Left lung (tissue), 14 donors: ENCODE data around the gene RNF44. TPM values are rescaled to one million over a fixed set of nuclear protein-coding genes. Genes with fewer than 3 reads are reported as not detected.

ENCODE experiments used
- ATAC-seq: fragments of 200-7000 bp; cut with Tn5 transposase; one replicate; pipeline ENCODE4 v1.9.1; 2020; ENCODE audit warnings: moderate library complexity
- DNase-seq, 4 donors: peaks; one replicate each; pipeline ENCODE4 v3.0.0-alpha.2; 2013 to 2020
- H3K27ac ChIP-seq, 2 donors: fragments of 200-600 bp; sonication (generic) in 1 of 2; one replicate each; pipeline versions ENCODE4 v1.5.0 to v1.8.0; 2020 to 2021
- H3K27me3 ChIP-seq, 2 donors: fragments of 200-600 bp; sonication (generic) in 1 of 2; one replicate each; pipeline versions ENCODE4 v1.5.0 to v1.8.0; 2020 to 2021
- H3K36me3 ChIP-seq, 2 donors: fragments of 200-600 bp; sonication (generic) in 1 of 2; one replicate each; pipeline versions ENCODE4 v1.5.0 to v1.8.0; 2020 to 2021
- H3K4me1 ChIP-seq, 2 donors: fragments of 200-600 bp; one replicate each; pipeline ENCODE4 v1.8.0; 2021
- H3K4me3 ChIP-seq, 2 donors: fragments of 200-600 bp; sonication (generic) in 1 of 2; one replicate each; pipeline versions ENCODE4 v1.5.0 to v1.8.0; 2020 to 2021; ENCODE audit warnings: mild to moderate bottlenecking in 1 of 2
- H3K9me3 ChIP-seq, 2 donors: fragments of 200-600 bp; sonication (generic) in 1 of 2; one replicate each; pipeline versions ENCODE4 v1.5.0 to v1.8.0; 2020 to 2021
- intact Hi-C, 2 donors: fragments of 100-400 bp; cut with DNase I; formaldehyde crosslinking; loops; one replicate each; pipeline versions ENCODE4 v1.11.2 to v1.14.2; 2022
- long read RNA-seq, 12 donors: library from polyadenylated mRNA in 2 of 12; unstranded in 2 of 12; transcript quantifications; one replicate each; pipeline ENCODE4 v2.0.0 and lab custom pipeline, GENCODE V29; 2019 to 2026
- polyA plus RNA-seq, 6 donors: library from polyadenylated mRNA; unstranded; fragments of 120-200 nt; gene quantifications; one replicate each; pipeline ENCODE4 v1.2.1, GENCODE V29; 2013; ENCODE audit not compliant: insufficient read length in 6 of 6
- total RNA-seq, 2 donors: library from RNA; stranded (reverse); fragmentation: NEBNext Ultra II Directional; extraction: Animal tissue kit (Norgen Biotek cat#: 25700); gene quantifications; one replicate each; pipeline ENCODE4 v1.2.1, GENCODE V29; 2021
- TF ChIP-seq, protein P1 (sequence below), 2 donors: fragments of 200-600 bp; sonication (generic) in 1 of 2; IDR thresholded peaks; one replicate each; pipeline versions ENCODE4 v1.5.0 to v1.8.0; 2021; ENCODE audit warnings: antibody characterized with exemption in 2 of 2
- donor health status: DM: no; HTN: yes; CAD: no.
- donor health status: DM: no; HTN: no; CAD: no.

Gene RNF44
- total RNA-seq (10 to 100 TPM; 37.6 to 42.2 TPM), polyA plus RNA-seq (10 to 100 TPM; 37.9 to 61.7 (median 48.2) TPM)
- long read RNA-seq, donor 1, full-length matches to known transcripts = 7 of 20 reads
- long read RNA-seq, donor 1, partial matches to known transcripts = 13 of 20 reads
- long read RNA-seq, donor 1, other reads (novel, unspliced or antisense) = 0 of 20 reads
- long read RNA-seq, donor 2, full-length matches to known transcripts = 3 of 16 reads
- long read RNA-seq, donor 2, partial matches to known transcripts = 13 of 16 reads
- long read RNA-seq, donor 2, other reads (novel, unspliced or antisense) = 0 of 16 reads
- long read RNA-seq, donor 3, full-length matches to known transcripts = 2 of 2 reads
- long read RNA-seq, donor 3, partial matches to known transcripts = 0 of 2 reads
- long read RNA-seq, donor 3, other reads (novel, unspliced or antisense) = 0 of 2 reads
- long read RNA-seq, donor 4, partial matches to known transcripts = 0 of 3 reads
- long read RNA-seq, donor 4, other reads (novel, unspliced or antisense) = 3 of 3 reads
- long read RNA-seq, donor 5, full-length matches to known transcripts = 5 of 13 reads
- long read RNA-seq, donor 5, partial matches to known transcripts = 8 of 13 reads
- long read RNA-seq, donor 5, other reads (novel, unspliced or antisense) = 0 of 13 reads
- long read RNA-seq, donor 6, partial matches to known transcripts = 0 of 2 reads
- long read RNA-seq, donor 6, other reads (novel, unspliced or antisense) = 0 of 2 reads
- long read RNA-seq, donor 7, partial matches to known transcripts = 0 of 1 reads
- long read RNA-seq, donor 7, other reads (novel, unspliced or antisense) = 0 of 1 reads
- long read RNA-seq, donor 8, full-length matches to known transcripts = 3 of 13 reads
- long read RNA-seq, donor 8, partial matches to known transcripts = 10 of 13 reads
- long read RNA-seq, donor 8, other reads (novel, unspliced or antisense) = 0 of 13 reads
- long read RNA-seq, donor 9 = 0 reads
- long read RNA-seq, donor 10 = 0 reads
- long read RNA-seq, donor 11, partial matches to known transcripts = 5 of 10 reads
- long read RNA-seq, donor 11, other reads (novel, unspliced or antisense) = 0 of 10 reads
- long read RNA-seq, donor 12, full-length matches to known transcripts = 1 of 1 reads
- long read RNA-seq, donor 12, partial matches to known transcripts = 0 of 1 reads
- long read RNA-seq, donor 12, other reads (novel, unspliced or antisense) = 0 of 1 reads

DNA sequence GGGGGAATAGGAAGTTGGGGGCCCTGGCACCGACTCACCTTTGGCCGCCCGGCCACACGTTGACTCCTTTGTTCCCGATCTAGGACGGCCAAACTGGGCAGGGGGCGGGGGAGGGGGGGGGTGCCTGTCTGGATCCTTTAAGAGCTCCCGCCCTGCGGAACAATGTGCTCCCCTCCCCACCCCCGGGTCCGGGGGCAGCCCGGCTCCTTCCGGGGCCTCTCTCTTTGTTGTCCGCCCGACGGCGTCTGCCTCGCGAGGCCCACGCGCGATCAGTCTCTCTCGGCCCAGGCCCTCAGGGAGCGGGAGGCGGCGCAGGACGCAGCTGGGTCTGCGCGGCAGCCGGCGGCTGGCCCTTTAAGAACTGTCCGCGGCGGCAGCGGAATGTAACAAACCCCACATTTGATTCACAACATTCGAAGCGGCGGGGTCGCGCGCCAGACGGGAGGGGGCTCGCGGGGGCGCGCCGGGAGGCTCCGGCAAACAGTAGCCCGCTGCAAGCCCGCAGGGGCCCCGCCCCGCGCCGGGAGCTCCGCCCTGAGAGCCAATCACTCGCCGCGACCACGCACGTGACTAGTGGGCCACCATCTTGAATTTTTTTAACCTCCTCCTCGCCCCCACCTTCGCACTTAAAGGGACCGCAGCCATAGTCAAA lies at the start of gene RNF44:
Gene RNF44, minus strand, starts transcription at position 501 of the 652 bp plus-strand sequence. CDS start 4,930 bp downstream, outside the sequence.
- no peaks in the 10 kb centered on the region for H3K27me3 ChIP-seq
- ATAC-seq = peak; percentile 86
- no peaks in the 10 kb centered on the region for H3K9me3 ChIP-seq
- H3K4me3 ChIP-seq = peak within 1 kb of the TSS; percentile 82 to 83
- TF ChIP-seq, protein P1, sequence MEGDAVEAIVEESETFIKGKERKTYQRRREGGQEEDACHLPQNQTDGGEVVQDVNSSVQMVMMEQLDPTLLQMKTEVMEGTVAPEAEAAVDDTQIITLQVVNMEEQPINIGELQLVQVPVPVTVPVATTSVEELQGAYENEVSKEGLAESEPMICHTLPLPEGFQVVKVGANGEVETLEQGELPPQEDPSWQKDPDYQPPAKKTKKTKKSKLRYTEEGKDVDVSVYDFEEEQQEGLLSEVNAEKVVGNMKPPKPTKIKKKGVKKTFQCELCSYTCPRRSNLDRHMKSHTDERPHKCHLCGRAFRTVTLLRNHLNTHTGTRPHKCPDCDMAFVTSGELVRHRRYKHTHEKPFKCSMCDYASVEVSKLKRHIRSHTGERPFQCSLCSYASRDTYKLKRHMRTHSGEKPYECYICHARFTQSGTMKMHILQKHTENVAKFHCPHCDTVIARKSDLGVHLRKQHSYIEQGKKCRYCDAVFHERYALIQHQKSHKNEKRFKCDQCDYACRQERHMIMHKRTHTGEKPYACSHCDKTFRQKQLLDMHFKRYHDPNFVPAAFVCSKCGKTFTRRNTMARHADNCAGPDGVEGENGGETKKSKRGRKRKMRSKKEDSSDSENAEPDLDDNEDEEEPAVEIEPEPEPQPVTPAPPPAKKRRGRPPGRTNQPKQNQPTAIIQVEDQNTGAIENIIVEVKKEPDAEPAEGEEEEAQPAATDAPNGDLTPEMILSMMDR (IDR thresholded peaks at IDR 0.05) = no peak
- intact Hi-C loops = no loop called here
- H3K36me3 ChIP-seq = peaks cover 0 to 2% of the 10 kb centered on the region in 2 donors
- DNase-seq = peak; percentile 98 to 99 (median 98)
- H3K4me1 ChIP-seq = peaks cover 43 to 84% of the 10 kb centered on the region in 2 donors
- H3K27ac ChIP-seq = peak within 1 kb of the TSS; percentile 91 to 99

DNA sequence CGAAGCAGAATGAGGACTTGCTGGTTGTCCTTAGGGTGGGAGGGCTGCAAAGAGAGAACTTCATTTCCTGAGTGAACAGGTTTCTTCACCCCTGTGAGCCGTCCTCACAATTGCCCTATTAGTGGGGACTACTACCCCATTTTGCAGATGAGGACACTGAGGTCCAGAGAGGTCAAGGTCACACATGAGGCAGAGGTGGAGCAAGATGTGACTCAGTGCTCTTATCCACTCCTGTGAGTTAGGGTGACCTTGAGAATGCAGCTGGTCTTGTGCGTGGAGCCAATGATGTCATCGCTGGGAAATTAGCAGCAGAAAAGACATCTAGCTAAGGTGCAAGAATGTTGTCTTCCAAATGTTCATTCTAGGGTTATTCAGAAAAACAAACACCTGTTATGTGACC lies 45.9 kb upstream of the RNF44 start:
- ATAC-seq (no peak), DNase-seq (no peak)
- H3K9me3 ChIP-seq = peaks cover 0 to 26% of the 10 kb centered on the region in 2 donors
- H3K27me3 ChIP-seq = no peaks in the 10 kb centered on the region
- H3K36me3 ChIP-seq = no peaks in the 10 kb centered on the region
- no peak overlapping the region for H3K4me3 ChIP-seq
- H3K4me1 ChIP-seq = no peaks in the 10 kb centered on the region
- intact Hi-C loops = no loop called here
- H3K27ac ChIP-seq = no peak overlapping the region
- TF ChIP-seq, protein P1 (IDR thresholded peaks at IDR 0.05) = no peak

DNA sequence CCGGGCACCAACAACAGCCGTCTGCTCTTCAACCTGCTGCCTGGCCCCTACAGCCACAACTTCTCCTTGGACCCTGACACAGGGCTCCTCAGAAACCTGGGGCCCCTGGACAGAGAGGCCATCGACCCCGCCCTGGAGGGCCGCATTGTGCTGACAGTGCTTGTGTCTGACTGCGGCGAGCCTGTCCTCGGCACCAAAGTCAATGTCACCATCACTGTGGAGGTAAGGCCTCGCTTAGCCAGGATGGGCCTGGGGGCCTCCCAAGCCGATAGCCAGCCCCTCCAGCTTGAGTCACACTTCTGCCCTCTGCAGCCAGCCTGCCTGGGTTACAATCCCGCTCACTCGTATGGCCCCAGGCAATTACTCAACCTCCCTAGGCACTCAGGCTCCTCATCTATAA lies 44.2 kb upstream of the RNF44 start:
- no peak overlapping the region for H3K4me3 ChIP-seq
- H3K4me1 ChIP-seq = no peaks in the 10 kb centered on the region
- no peaks in the 10 kb centered on the region for H3K36me3 ChIP-seq
- no peak overlapping the region for H3K27ac ChIP-seq
- intact Hi-C loops = no loop called here
- DNase-seq = no peak
- no peaks in the 10 kb centered on the region for H3K27me3 ChIP-seq
- TF ChIP-seq, protein P1 (IDR thresholded peaks at IDR 0.05) = no peak
- ATAC-seq = no peak
- H3K9me3 ChIP-seq = peaks cover 0 to 24% of the 10 kb centered on the region in 2 donors

DNA sequence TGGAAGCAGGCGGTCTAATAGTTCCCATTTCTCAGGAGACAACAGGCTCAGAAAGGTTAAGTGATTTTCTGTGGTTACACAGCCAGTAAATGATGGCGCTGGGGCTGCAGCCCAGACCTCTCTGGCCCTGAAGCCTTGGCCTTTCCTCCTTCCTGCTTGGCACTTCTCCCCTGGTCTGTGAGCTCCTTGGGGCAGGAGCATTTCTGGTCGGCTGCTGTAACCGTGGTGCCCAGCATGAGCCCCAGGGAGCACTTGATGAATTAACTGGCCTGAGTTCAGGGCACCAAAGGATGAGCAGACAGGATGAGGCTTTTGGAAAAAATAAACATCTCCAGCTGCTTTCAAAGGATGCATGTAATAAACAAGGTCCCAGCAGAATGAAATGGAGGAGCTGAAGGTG lies 42.1 kb upstream of the RNF44 start:
- Histone ChIP-seq H3K27ac (no peak overlapping the region), H3K9me3 (peaks cover 0 to 4% of the 10 kb centered on the region in 2 donors), H3K36me3 (no peaks in the 10 kb centered on the region), H3K4me3 (no peak overlapping the region), H3K4me1 (no peaks in the 10 kb centered on the region), H3K27me3 (no peaks in the 10 kb centered on the region)
- ATAC-seq (no peak), DNase-seq (no peak)
- intact Hi-C loops = no loop called here
- TF ChIP-seq, protein P1 (IDR thresholded peaks at IDR 0.05) = no peak
